Spleen (tissue), 11 donors: ENCODE measurements around the gene MSX2. TPM values are rescaled to one million over a fixed set of nuclear protein-coding genes. Genes with fewer than 3 reads are reported as not detected.

Experiments
- DNase-seq: peaks from one replicate; pipeline ENCODE4 v3.0.0-alpha.2; 2020
- H3K27ac ChIP-seq, 8 donors: fragments of 200-600 bp; sonication (generic) in 7 of 8; 1 replicate in 4 of 8; 2 replicates in 4 of 8; pipeline versions ENCODE4 v1.5.0 to v1.8.0; 2016 to 2021; ENCODE audit warnings: inconsistent platforms in 4 of 8, mild to moderate bottlenecking in 4 of 8, moderate library complexity in 1 of 8
- H3K27me3 ChIP-seq, 7 donors: fragments of 200-600 bp; sonication (generic) in 6 of 7; replicated peaks in 1 of 7; 1 replicate in 4 of 7; 2 replicates in 3 of 7; pipeline versions ENCODE4 v1.5.0 to v1.8.0; 2016 to 2021; ENCODE audit warnings: inconsistent platforms in 3 of 7, mild to moderate bottlenecking in 1 of 7
- H3K36me3 ChIP-seq, 6 donors: fragments of 200-600 bp; sonication (generic) in 5 of 6; 1 replicate in 4 of 6; 2 replicates in 2 of 6; pipeline versions ENCODE4 v1.5.0 to v1.8.0; 2016 to 2021; ENCODE audit warnings: inconsistent platforms in 2 of 6
- H3K4me1 ChIP-seq, 6 donors: fragments of 200-600 bp; sonication (generic) in 5 of 6; 1 replicate in 3 of 6; 2 replicates in 3 of 6; pipeline versions ENCODE4 v1.5.0 to v1.8.0; 2016 to 2021; ENCODE audit warnings: inconsistent platforms in 3 of 6
- H3K4me3 ChIP-seq, 8 donors: fragments of 200-600 bp; sonication (generic) in 7 of 8; 1 replicate in 4 of 8; 2 replicates in 4 of 8; pipeline versions ENCODE4 v1.5.0 to v1.8.0; 2016 to 2021; ENCODE audit warnings: inconsistent platforms in 4 of 8, mild to moderate bottlenecking in 4 of 8, moderate library complexity in 2 of 8
- H3K9me3 ChIP-seq, 8 donors: fragments of 200-600 bp; sonication (generic) in 7 of 8; 1 replicate in 4 of 8; 2 replicates in 4 of 8; pipeline versions ENCODE4 v1.5.0 to v1.8.0; 2016 to 2021; ENCODE audit warnings: inconsistent platforms in 4 of 8
- POLR2A ChIP-seq, 3 donors: fragments of 450-650 bp; IDR thresholded peaks; one replicate each; pipeline ENCODE4 v1.5.1; 2017; ENCODE audit warnings: antibody characterized with exemption in 3 of 3, mild to moderate bottlenecking in 1 of 3
- POLR2AphosphoS5 ChIP-seq, 3 donors: sonication (generic); formaldehyde crosslinking; IDR thresholded peaks; one replicate each; pipeline ENCODE4 v1.5.1; 2017; ENCODE audit warnings: antibody characterized with exemption in 3 of 3
- WGBS, 5 donors: extraction: QIAGEN DNeasy Blood & Tissue Kit in 3 of 5; methylation state at CpG; one replicate each; pipeline versions ENCODE4 v1.1.5 to v1.1.7; 2013 to 2018; 5-methylcytosine and 5-hydroxymethylcytosine counted together
- intact Hi-C: fragments of 100-400 bp; cut with DNase I; formaldehyde crosslinking; loops from one replicate; pipeline ENCODE4 v1.15.0; 2023; ENCODE audit warnings: low total_unique reads
- polyA plus RNA-seq, 3 donors: library from polyadenylated mRNA; stranded (reverse); fragments of 200-250 nt; gene quantifications; one replicate each; pipeline ENCODE4 v1.2.1, GENCODE V29; 2013
- total RNA-seq, 7 donors: library from RNA; depleted of rRNA in 3 of 7; stranded (reverse); fragments of >200 nt in 3 of 7; fragmentation: NEBNext Ultra II Directional in 4 of 7; extraction: Animal tissue kit (Norgen Biotek cat#: 25700) in 4 of 7; gene quantifications; one replicate each; pipeline versions ENCODE4 v1.1.0 to v1.2.1, GENCODE V29; 2016 to 2021
- TF ChIP-seq, protein P1 (sequence below), 11 experiments: fragments of 200-600 bp in 7 of 11; fragments of 450-650 bp in 4 of 11; sonication (generic) in 4 of 11; IDR thresholded peaks in 8 of 11; conservative IDR thresholded peaks in 3 of 11; 1 replicate in 7 of 11; 2 replicates in 4 of 11; pipeline versions ENCODE4 v1.4.0 to v1.8.0; 2016 to 2021; ENCODE audit warnings: antibody characterized with exemption in 11 of 11, inconsistent platforms in 4 of 11, mild to moderate bottlenecking in 1 of 11
- donor health status: healthy with polysubstance abuse.
- donor health status: DM: no; HTN: no; CAD: no; lungs with moderate emphysema.
- donor health status: DM: no; HTN: no; CAD: no.
- donor health status: Bipolar disorder and iron deficiency.
- donor health status: healthy.
- donor health status: DM: no; HTN: no; CAD: no.
- donor health status: DM: yes; HTN: yes; CAD: no.

The MSX2 gene
- total and polyA plus RNA-seq, 10 donors, result 0.11 to 3.2 (median 0.36) TPM

DNA sequence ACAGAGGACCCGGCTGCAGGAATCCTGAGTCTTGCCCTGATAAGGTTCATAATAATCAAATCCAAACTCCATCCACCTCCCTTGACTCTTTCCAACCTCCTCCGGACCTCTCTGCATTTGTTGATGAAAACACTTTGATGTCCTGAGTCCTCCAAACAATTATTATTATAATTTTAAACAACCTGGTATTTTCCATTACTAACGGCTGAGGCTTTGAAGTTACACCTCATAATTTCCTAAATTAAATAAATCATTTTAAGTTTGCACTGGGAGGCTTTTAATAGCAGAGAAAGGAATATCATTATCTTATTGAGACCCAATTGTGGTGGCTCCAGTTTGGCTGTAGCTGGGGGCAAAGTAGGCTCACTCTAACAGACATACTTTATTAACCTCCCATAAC is 9.5 kb downstream of the MSX2 start:
- Histone ChIP-seq H3K27ac (no peak overlapping the region), H3K4me3 (no peak overlapping the region), H3K36me3 (peaks cover 0 to 5% (median 0%) of the 10 kb centered on the region in 6 donors), H3K27me3 (peaks cover 0 to 97% (median 76%) of the 10 kb centered on the region in 7 donors), H3K4me1 (peaks cover 0 to 15% (median 8%) of the 10 kb centered on the region in 6 donors), H3K9me3 (no peaks in the 10 kb centered on the region)
- intact Hi-C loops, result no loop called here
- WGBS, 5 donors, result 19 to 28% (median 25%) methylated on average over 3 of the region's 3 CpGs
- TF ChIP-seq POLR2AphosphoS5 (IDR thresholded peaks at IDR 0.05) (no peak), POLR2A (IDR thresholded peaks at IDR 0.05) (no peak)
- TF ChIP-seq, protein P1, sequence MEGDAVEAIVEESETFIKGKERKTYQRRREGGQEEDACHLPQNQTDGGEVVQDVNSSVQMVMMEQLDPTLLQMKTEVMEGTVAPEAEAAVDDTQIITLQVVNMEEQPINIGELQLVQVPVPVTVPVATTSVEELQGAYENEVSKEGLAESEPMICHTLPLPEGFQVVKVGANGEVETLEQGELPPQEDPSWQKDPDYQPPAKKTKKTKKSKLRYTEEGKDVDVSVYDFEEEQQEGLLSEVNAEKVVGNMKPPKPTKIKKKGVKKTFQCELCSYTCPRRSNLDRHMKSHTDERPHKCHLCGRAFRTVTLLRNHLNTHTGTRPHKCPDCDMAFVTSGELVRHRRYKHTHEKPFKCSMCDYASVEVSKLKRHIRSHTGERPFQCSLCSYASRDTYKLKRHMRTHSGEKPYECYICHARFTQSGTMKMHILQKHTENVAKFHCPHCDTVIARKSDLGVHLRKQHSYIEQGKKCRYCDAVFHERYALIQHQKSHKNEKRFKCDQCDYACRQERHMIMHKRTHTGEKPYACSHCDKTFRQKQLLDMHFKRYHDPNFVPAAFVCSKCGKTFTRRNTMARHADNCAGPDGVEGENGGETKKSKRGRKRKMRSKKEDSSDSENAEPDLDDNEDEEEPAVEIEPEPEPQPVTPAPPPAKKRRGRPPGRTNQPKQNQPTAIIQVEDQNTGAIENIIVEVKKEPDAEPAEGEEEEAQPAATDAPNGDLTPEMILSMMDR (IDR thresholded peaks at IDR 0.05 in 8 of 11, conservative IDR thresholded peaks at IDR 0.05 in 3 of 11), result no peak
- no peak for DNase-seq

DNA sequence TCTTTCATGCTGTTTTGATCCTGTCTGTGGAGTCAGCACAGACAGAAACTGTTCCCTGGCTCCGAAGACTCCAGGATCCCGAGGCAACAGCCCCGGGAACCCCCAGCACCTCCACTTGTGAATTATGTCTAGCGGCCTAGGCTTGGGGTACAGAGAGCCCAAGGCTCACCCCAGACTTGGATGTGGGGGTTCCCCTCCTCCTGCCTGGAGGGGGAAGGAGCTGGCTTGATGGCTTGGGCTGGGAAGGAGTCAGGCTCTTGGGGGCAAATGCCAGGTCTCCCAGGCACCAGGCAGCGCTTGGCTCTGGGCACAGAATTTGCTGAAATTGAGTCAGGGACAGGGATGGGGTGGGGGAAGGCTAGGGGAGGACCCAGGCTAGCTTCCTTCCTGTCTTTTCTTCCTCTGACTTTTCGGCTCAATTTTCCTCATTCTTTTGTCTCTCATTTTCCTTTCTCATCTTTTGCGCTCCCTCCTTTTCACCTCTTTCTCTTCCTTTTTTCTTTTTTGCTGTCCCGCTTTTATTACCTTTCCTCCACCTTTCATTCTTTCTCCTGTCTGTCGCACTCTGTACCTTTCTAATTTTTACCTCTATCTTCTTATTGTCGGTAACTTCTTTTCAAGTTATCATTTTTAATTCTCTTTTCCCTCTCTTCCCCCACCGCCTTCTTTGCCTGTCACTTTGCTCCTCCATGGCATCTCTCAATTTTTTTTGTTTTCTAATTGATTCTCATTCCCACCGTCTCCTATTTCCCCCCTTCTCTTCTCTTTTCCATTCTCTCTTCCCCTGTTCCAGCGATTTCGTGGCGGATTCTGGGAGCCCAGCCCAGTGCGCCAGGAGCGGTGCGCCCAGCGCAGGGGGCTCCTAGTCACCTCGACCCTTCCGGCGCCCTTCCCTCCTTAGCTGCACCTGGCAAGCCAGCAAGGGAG is 10.5 kb downstream of the MSX2 start:
- peak overlapping the region in 1 of 8 donors; percentile 32 for H3K4me3 ChIP-seq
- no peaks in the 10 kb centered on the region for H3K9me3 ChIP-seq
- no peak for DNase-seq
- H3K27ac ChIP-seq, result no peak overlapping the region
- H3K36me3 ChIP-seq, result no peaks in the 10 kb centered on the region
- peaks cover 0 to 15% (median 8%) of the 10 kb centered on the region in 6 donors for H3K4me1 ChIP-seq
- TF ChIP-seq POLR2A (IDR thresholded peaks at IDR 0.05) (no peak), POLR2AphosphoS5 (IDR thresholded peaks at IDR 0.05) (no peak)
- TF ChIP-seq, protein P1 (IDR thresholded peaks at IDR 0.05 in 8 of 11, conservative IDR thresholded peaks at IDR 0.05 in 3 of 11), result no peak
- intact Hi-C loops, result no loop called here
- 10 to 15% (median 11%) methylated on average over 22 of the region's 22 CpGs for WGBS, 5 donors
- peaks cover 0 to 92% (median 68%) of the 10 kb centered on the region in 7 donors for H3K27me3 ChIP-seq

DNA sequence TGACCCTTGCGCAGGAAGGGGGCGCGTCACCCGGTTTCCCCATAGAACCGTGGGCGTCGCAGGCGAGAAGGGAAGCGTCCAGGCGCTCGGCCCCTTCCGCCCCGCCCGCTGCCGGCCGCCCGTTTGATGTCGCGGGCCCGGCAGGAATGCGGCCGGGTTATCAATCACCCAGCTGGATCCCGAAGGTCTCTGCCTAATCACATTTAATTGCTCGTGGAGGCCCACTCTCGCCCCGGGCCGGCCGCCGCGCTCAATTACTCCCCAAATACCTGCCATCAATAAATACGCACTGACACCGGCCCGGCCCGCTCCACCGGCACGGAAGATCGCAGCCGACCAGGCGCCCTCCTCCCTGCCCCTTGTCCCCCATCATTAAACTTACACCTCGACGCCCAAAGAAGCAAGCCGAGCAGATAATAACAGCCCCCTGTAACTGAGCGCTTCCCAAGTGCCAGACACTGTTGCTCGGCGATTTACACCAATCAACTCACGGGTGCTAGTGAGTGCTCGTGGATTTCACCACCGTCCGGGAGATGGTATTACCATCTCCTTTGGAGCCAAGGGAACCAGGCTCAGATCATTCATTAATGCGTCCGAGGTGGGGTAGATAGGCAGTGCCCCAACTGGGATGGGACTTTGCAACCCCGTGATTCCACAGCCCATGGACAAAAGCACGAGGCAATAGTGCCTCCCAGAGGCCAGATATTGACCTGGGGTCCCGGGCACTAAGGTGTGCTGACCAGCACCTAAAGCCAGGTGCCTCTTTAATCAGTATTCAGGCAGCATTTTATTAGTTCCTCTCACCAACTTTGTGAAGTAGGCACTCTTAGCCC is 11.3 kb downstream of the MSX2 start:
- no peak for DNase-seq
- H3K9me3 ChIP-seq, result no peaks in the 10 kb centered on the region
- H3K36me3 ChIP-seq, result no peaks in the 10 kb centered on the region
- peak overlapping the region in 1 of 8 donors; percentile 32 for H3K4me3 ChIP-seq
- no peak overlapping the region for H3K27ac ChIP-seq
- H3K4me1 ChIP-seq, result peaks cover 0 to 15% (median 8%) of the 10 kb centered on the region in 6 donors
- 4 to 5% (median 4%) methylated on average over 33 to 54 of the region's 54 CpGs for WGBS, 5 donors
- H3K27me3 ChIP-seq, result peaks cover 0 to 86% (median 62%) of the 10 kb centered on the region in 7 donors
- intact Hi-C loops, result no loop called here
- TF ChIP-seq POLR2AphosphoS5 (IDR thresholded peaks at IDR 0.05), result no peak
- TF ChIP-seq, protein P1 (IDR thresholded peaks at IDR 0.05 in 8 of 11, conservative IDR thresholded peaks at IDR 0.05 in 3 of 11), result peak in 4 of 11 experiments; percentile 15 to 38 (median 26)
- TF ChIP-seq POLR2A (IDR thresholded peaks at IDR 0.05), result no peak
